Transverse colon (tissue), 4 donors: ENCODE results near the gene NDUFA9.

Experiments
- CTCF ChIP-seq, 5 experiments: fragments of 200-600 bp in 3 of 5; fragments of 450-650 bp in 2 of 5; sonication (generic) in 3 of 5; IDR thresholded peaks; 1 replicate in 2 of 5; 2 replicates in 3 of 5; pipeline ENCODE4 v1.5.1; 2016 to 2017; ENCODE audit warnings: antibody characterized with exemption in 5 of 5, inconsistent platforms in 3 of 5, mild to moderate bottlenecking in 2 of 5, moderate library complexity in 1 of 5
- EP300 ChIP-seq: sonication (generic); formaldehyde crosslinking; IDR thresholded peaks from one replicate; pipeline ENCODE4 v1.6.1; 2017; ENCODE audit warnings: antibody characterized with exemption, low read depth
- POLR2A ChIP-seq: fragments of 450-650 bp; IDR thresholded peaks from one replicate; pipeline ENCODE4 v1.6.1; 2016; ENCODE audit warnings: antibody characterized with exemption, mild to moderate bottlenecking, moderate library complexity
- POLR2AphosphoS5 ChIP-seq, 3 donors: sonication (generic); formaldehyde crosslinking; IDR thresholded peaks; one replicate each; pipeline ENCODE4 v1.6.1; 2016; ENCODE audit warnings: antibody characterized with exemption in 3 of 3

- TF ChIP-seq POLR2AphosphoS5 (IDR thresholded peaks at IDR 0.05) (no peak), CTCF (IDR thresholded peaks at IDR 0.05) (no peak), POLR2A (no peak), EP300 (no peak)
These were observed 27.4 kb upstream of the NDUFA9 start for GRCh38 chr12:4621511-4621910.
